Endothelial cell of umbilical vein (primary cell): ENCODE results near the gene CFAP43. TPM values are rescaled to one million over a fixed set of nuclear protein-coding genes. Genes with fewer than 3 reads are reported as not detected.
A peak's percentile ranks its signal among the peaks of the same experiment; 100 is the strongest.

Source experiments
- BruUV-seq: library from RNA; stranded (reverse); fragments of 400-500 nt; replicated peaks from 2 replicates; lab custom pipeline; 2021; lab: Mats Ljungman, UMichigan
- CTCF ChIA-PET: fragments of 300-600, 350-600 bp; sonication (Branson Sonifier 250); formaldehyde crosslinking; loops from one replicate; lab custom pipeline; 2021; ENCODE audit warnings: antibody characterized with exemption, inconsistent platforms; lab: Charles Lee
- POLR2A ChIA-PET: fragments of 300-600, 350-600 bp; sonication (Branson Sonifier 250); formaldehyde crosslinking; loops from one replicate; lab custom pipeline; 2021; ENCODE audit warnings: antibody characterized with exemption, inconsistent platforms; lab: Charles Lee
- DNase-seq: peaks from one replicate; pipeline ENCODE4 v3.0.0-alpha.2; 2011; ENCODE audit warnings: low read depth, low spot score
- FAIRE-seq: peaks from 2 replicates; lab custom pipeline; 2011; peaks lifted over from hg19 to GRCh38; lab: Jason Lieb, UNC
- H2AFZ ChIP-seq: 2 replicates; pipeline ENCODE4 v1.6.0; 2012; ENCODE audit warnings: low read depth, low read length, control low read depth, inconsistent platforms
- H3K27ac ChIP-seq: 2 replicates; pipeline ENCODE4 v1.5.1; 2011; ENCODE audit warnings: low read depth, mild to moderate bottlenecking, control low read depth, low read length, moderate library complexity; ENCODE audit not compliant: insufficient read depth
- H3K27me3 ChIP-seq, 2 experiments: 2 replicates each; pipeline versions ENCODE4 v1.6.0 to v1.6.1; 2011; ENCODE audit warnings: low read length in 2 of 2, mixed read lengths in 1 of 2; ENCODE audit not compliant: control insufficient read depth in 2 of 2, insufficient read depth in 2 of 2
- H3K36me3 ChIP-seq, 2 experiments: 2 replicates in 1 of 2; 3 replicates in 1 of 2; pipeline ENCODE4 v1.5.1; 2011; ENCODE audit warnings: low read length in 2 of 2, mild to moderate bottlenecking in 1 of 2, moderate library complexity in 1 of 2; ENCODE audit not compliant: control insufficient read depth in 2 of 2, insufficient read depth in 2 of 2; ENCODE audit errors: extremely low read depth in 1 of 2
- H3K4me1 ChIP-seq: 3 replicates; pipeline ENCODE4 v1.5.1; 2011; ENCODE audit warnings: mild to moderate bottlenecking, low read length; ENCODE audit not compliant: control insufficient read depth, insufficient read depth; ENCODE audit errors: extremely low read depth
- H3K4me2 ChIP-seq: 2 replicates; pipeline ENCODE4 v1.6.1; 2011; ENCODE audit warnings: low read length, control low read depth, mixed read lengths; ENCODE audit not compliant: insufficient read depth
- H3K4me3 ChIP-seq, 3 experiments: fragments of 200-600 bp in 1 of 3; sonication (generic), shearing (Covaris generic) in 1 of 3; replicated peaks in 1 of 3; 2 replicates each; pipeline ENCODE4 v1.5.1; 2011 to 2016; ENCODE audit warnings: control low read depth in 3 of 3, low read length in 3 of 3, mild to moderate bottlenecking in 2 of 3, inconsistent platforms in 1 of 3, low read depth in 1 of 3, moderate library complexity in 1 of 3; ENCODE audit not compliant: insufficient read depth in 1 of 3
- H3K79me2 ChIP-seq: 2 replicates; pipeline ENCODE4 v1.6.0; 2012; ENCODE audit warnings: low read length, inconsistent platforms; ENCODE audit not compliant: control insufficient read depth, insufficient read depth
- H3K9ac ChIP-seq: replicated peaks from 2 replicates; pipeline ENCODE3; 2011; ENCODE audit warnings: low read length, control low read depth; ENCODE audit not compliant: insufficient read depth; ENCODE audit errors: extremely low read depth
- H3K9me1 ChIP-seq: replicated peaks from 3 replicates; pipeline ENCODE4 v1.6.0; 2011; ENCODE audit warnings: mild to moderate bottlenecking, low read length; ENCODE audit not compliant: control insufficient read depth, insufficient read depth; ENCODE audit errors: extremely low read depth
- H3K9me3 ChIP-seq: replicated peaks from 2 replicates; pipeline ENCODE4 v1.5.1; 2012; ENCODE audit warnings: low read length, inconsistent platforms; ENCODE audit not compliant: control insufficient read depth, insufficient read depth
- H4K20me1 ChIP-seq: replicated peaks from 2 replicates; pipeline ENCODE3; 2011; ENCODE audit warnings: mild to moderate bottlenecking, low read length; ENCODE audit not compliant: control insufficient read depth, insufficient read depth; ENCODE audit errors: extremely low read depth
- CTCF ChIP-seq, 2 donors: IDR thresholded peaks; 1 replicate in 1 of 2; 2 replicates in 1 of 2; pipeline ENCODE4 v1.5.1; 2011; ENCODE audit warnings: low read length in 2 of 2, mild to moderate bottlenecking in 2 of 2, moderate library complexity in 2 of 2, control low read depth in 1 of 2, inconsistent platforms in 1 of 2, low read depth in 1 of 2; ENCODE audit not compliant: insufficient read depth in 1 of 2; ENCODE audit errors: extremely low read depth in 1 of 2
- EZH2 ChIP-seq: IDR thresholded peaks from 2 replicates; pipeline ENCODE4 v1.6.1; 2012; ENCODE audit warnings: borderline replicate concordance, low read depth, mild to moderate bottlenecking, moderate library complexity, low read length, inconsistent platforms; ENCODE audit not compliant: severe bottlenecking
- POLR2AphosphoS5 ChIP-seq: IDR thresholded peaks from 2 replicates; pipeline ENCODE4 v1.6.1; 2012; ENCODE audit warnings: low read depth, mild to moderate bottlenecking, control low read depth, low read length, moderate library complexity; ENCODE audit not compliant: insufficient read depth
- dilution Hi-C: fragments of 300-500 bp; cut with MboI; formaldehyde crosslinking; loops from one replicate; pipeline ENCODE4 v1.15.0; 2019; ENCODE audit warnings: low sequenced_read_pairs; ENCODE audit not compliant: extremely low pct_ligation_motif_present
- intact Hi-C: fragments of 100-400 bp; cut with micrococcal nuclease; formaldehyde crosslinking; loops from one replicate; pipeline ENCODE4 v1.10.0; 2022
- polyA plus RNA-seq, 4 experiments: library from polyadenylated mRNA; depleted of rRNA in 3 of 4; stranded (reverse) in 3 of 4; unstranded in 1 of 4; fragments of >200 nt; gene quantifications; 2 replicates each; pipeline versions ENCODE4 v1.2.1 to v1.2.3, GENCODE V29; 2011 to 2012; ENCODE audit warnings: missing spikeins in 1 of 4
- total RNA-seq: library from RNA; stranded (reverse); gene quantifications from 2 replicates; pipeline ENCODE4 v1.2.3, GENCODE V29; 2021

CFAP43 gene
- total and polyA plus RNA-seq, 2 donors (not counting 3 experiments of a cell fraction or from before 2014, with no cell fraction given) = 0.04 TPM; not detected in 1

GRCh38 chr10:104090611-104091010 lies 141.6 kb downstream of the CFAP43 start:
- no peaks in the 10 kb centered on the region for H3K36me3 ChIP-seq
- no peaks in the 10 kb centered on the region for H3K27me3 ChIP-seq
- no peak overlapping the region for H3K27ac ChIP-seq
- H4K20me1 ChIP-seq = no peaks in the 10 kb centered on the region
- H3K9me3 ChIP-seq = peaks cover 6% of the 10 kb centered on the region
- no TSS peak for BruUV-seq
- no peak overlapping the region for H3K9ac ChIP-seq
- DNase-seq (no peak), FAIRE-seq (no peak)
- CTCF ChIA-PET = interaction anchor here (1.1 to 1.4 kb wide), 3 partner anchors 9 to 19 kb away, joined by 3 to 4 read pairs (median 3); no protein-coding TSS in a partner anchor
- no peaks in the 10 kb centered on the region for H3K9me1 ChIP-seq
- no peak overlapping the region for H3K4me3 ChIP-seq
- no peak for TF ChIP-seq EZH2
- H2AFZ ChIP-seq = no peak overlapping the region
- intact Hi-C loops = no loop called here
- dilution Hi-C loops = no loop called here
- no peak overlapping the region for H3K4me2 ChIP-seq
- no peaks in the 10 kb centered on the region for H3K79me2 ChIP-seq
- POLR2A ChIA-PET = no interaction called here
- no peaks in the 10 kb centered on the region for H3K4me1 ChIP-seq

DNA sequence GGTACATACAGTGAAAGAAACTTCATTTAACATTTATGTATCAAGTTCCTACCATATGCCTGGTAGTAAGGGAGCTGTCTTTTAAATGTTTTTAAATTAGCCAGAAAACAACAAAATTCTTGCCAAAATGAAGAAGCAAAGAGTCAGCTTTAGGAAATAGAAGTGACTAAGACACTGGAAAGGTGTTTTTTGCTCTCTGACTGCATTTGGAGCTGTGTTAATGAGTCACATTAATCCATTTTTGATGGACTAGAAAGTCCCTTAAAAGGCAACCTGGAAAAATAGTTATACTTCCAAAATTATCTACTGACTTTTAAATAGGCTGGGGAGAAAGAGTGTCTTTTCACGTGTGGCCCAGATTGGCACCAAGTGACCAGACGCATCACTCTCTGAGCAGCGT lies 142.5 kb downstream of the CFAP43 start:
- no peaks in the 10 kb centered on the region for H3K4me1 ChIP-seq
- no peak for TF ChIP-seq CTCF (IDR thresholded peaks at IDR 0.05; ENCODE audit: extremely low read depth in 1 of 2, insufficient read depth in 1 of 2, low read depth in 1 of 2, low read length in 2 of 2)
- TF ChIP-seq POLR2AphosphoS5 = no peak
- peaks cover 6% of the 10 kb centered on the region for H3K9me3 ChIP-seq
- ChIA-PET POLR2A (no interaction called here), CTCF (interaction anchor here (0.6 to 2.7 kb wide), 3 partner anchors 9 to 31 kb away, joined by 3 to 7 read pairs (median 3); partner anchors contain the start of gene SFR1)
- H3K9me1 ChIP-seq = no peaks in the 10 kb centered on the region
- dilution Hi-C loops (no loop called here), intact Hi-C loops (no loop called here)
- FAIRE-seq = peak; percentile 52
- H3K79me2 ChIP-seq = no peaks in the 10 kb centered on the region
- H4K20me1 ChIP-seq = no peaks in the 10 kb centered on the region
- no peaks in the 10 kb centered on the region for H3K27me3 ChIP-seq
- no peak overlapping the region for H3K27ac ChIP-seq
- no TSS peak for BruUV-seq
- no peak overlapping the region for H3K4me2 ChIP-seq
- H3K36me3 ChIP-seq = no peaks in the 10 kb centered on the region
- no peak for DNase-seq
- no peak overlapping the region for H3K4me3 ChIP-seq
- no peak overlapping the region for H3K9ac ChIP-seq
- no peak overlapping the region for H2AFZ ChIP-seq
